Testis (tissue), 2 donors: Measurements from ENCODE around the gene IGSF9B.

Experiments used
- POLR2A ChIP-seq: fragments of 450-650 bp; IDR thresholded peaks from one replicate; pipeline ENCODE4 v1.6.1; 2017; ENCODE audit warnings: antibody characterized with exemption, mild to moderate bottlenecking, moderate library complexity
- TF ChIP-seq, protein P1 (sequence below), 3 experiments: fragments of 450-650 bp in 2 of 3; fragments of 200-600 bp in 1 of 3; sonication (generic) in 1 of 3; IDR thresholded peaks; one replicate each; pipeline ENCODE4 v1.5.1; 2016 to 2019; ENCODE audit warnings: antibody characterized with exemption in 3 of 3, mild to moderate bottlenecking in 2 of 3, moderate library complexity in 1 of 3

DNA sequence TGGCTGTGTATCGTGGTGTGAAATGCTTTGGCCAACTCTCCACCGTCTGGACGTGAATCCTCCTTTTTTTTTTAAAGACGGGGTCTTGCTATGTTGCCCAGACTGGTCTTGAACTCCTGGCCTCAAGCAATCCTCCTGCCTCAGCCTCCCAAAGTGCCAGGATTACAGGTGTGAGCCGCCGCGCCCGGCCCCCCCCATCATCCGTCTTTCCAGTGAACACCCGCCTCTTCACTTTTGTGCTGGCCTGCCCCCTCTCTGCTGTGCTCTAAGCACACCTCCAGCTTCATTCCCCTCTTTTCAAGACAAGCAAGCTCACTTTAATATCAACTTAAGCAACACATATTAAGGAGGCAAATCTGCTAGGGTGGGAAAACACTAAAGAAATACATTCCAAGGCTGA, 35.3 kb downstream of the IGSF9B start:
- TF ChIP-seq, protein P1, sequence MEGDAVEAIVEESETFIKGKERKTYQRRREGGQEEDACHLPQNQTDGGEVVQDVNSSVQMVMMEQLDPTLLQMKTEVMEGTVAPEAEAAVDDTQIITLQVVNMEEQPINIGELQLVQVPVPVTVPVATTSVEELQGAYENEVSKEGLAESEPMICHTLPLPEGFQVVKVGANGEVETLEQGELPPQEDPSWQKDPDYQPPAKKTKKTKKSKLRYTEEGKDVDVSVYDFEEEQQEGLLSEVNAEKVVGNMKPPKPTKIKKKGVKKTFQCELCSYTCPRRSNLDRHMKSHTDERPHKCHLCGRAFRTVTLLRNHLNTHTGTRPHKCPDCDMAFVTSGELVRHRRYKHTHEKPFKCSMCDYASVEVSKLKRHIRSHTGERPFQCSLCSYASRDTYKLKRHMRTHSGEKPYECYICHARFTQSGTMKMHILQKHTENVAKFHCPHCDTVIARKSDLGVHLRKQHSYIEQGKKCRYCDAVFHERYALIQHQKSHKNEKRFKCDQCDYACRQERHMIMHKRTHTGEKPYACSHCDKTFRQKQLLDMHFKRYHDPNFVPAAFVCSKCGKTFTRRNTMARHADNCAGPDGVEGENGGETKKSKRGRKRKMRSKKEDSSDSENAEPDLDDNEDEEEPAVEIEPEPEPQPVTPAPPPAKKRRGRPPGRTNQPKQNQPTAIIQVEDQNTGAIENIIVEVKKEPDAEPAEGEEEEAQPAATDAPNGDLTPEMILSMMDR (IDR thresholded peaks at IDR 0.05): no peak
- TF ChIP-seq POLR2A: no peak
